Suprapubic skin (tissue), 4 donors: Measurements from ENCODE around the gene RASSF5. TPM values are rescaled to one million over a fixed set of nuclear protein-coding genes. Genes with fewer than 3 reads are reported as not detected.

ENCODE experiments used
- DNase-seq, 2 donors: peaks; one replicate each; pipeline ENCODE4 v3.0.0-alpha.2; 2019; ENCODE audit warnings: low spot score in 2 of 2
- H3K27ac ChIP-seq: fragments of 200-600 bp; sonication (generic); one replicate; pipeline ENCODE4 v1.5.1; 2019
- H3K27me3 ChIP-seq: fragments of 200-600 bp; sonication (generic); one replicate; pipeline ENCODE4 v1.5.1; 2019
- H3K36me3 ChIP-seq: fragments of 200-600 bp; sonication (generic); one replicate; pipeline ENCODE4 v1.5.1; 2019
- H3K4me1 ChIP-seq: fragments of 200-600 bp; sonication (generic); one replicate; pipeline ENCODE4 v1.5.1; 2019
- H3K4me3 ChIP-seq: fragments of 200-600 bp; sonication (generic); one replicate; pipeline ENCODE4 v1.5.1; 2019; ENCODE audit warnings: mild to moderate bottlenecking
- H3K9me3 ChIP-seq: fragments of 200-600 bp; sonication (generic); one replicate; pipeline ENCODE4 v1.5.1; 2019
- EP300 ChIP-seq: sonication (generic); formaldehyde crosslinking; IDR thresholded peaks from one replicate; pipeline ENCODE4 v1.6.1; 2017; ENCODE audit warnings: antibody characterized with exemption
- POLR2A ChIP-seq, 2 donors: fragments of 450-650 bp; IDR thresholded peaks; one replicate each; pipeline ENCODE4 v1.6.1; 2017; ENCODE audit warnings: antibody characterized with exemption in 2 of 2, mild to moderate bottlenecking in 2 of 2, moderate library complexity in 2 of 2
- POLR2AphosphoS5 ChIP-seq, 3 donors: sonication (generic); formaldehyde crosslinking; IDR thresholded peaks; one replicate each; pipeline ENCODE4 v1.6.1; 2017; ENCODE audit warnings: antibody characterized with exemption in 3 of 3
- WGBS: methylation state at CpG from one replicate; pipeline ENCODE4 v1.1.5; 2018; 5-methylcytosine and 5-hydroxymethylcytosine counted together
- total RNA-seq, 4 donors: library from RNA; depleted of rRNA; stranded (reverse); fragments of >200 nt; gene quantifications; one replicate each; pipeline ENCODE4 v1.1.0, GENCODE V29; 2016
- TF ChIP-seq, protein P1 (sequence below), 2 donors: fragments of 200-600 bp in 1 of 2; fragments of 450-650 bp in 1 of 2; sonication (generic) in 1 of 2; IDR thresholded peaks; one replicate each; pipeline ENCODE4 v1.5.1; 2016 to 2019; ENCODE audit warnings: antibody characterized with exemption in 2 of 2, mild to moderate bottlenecking in 1 of 2, moderate library complexity in 1 of 2

RASSF5 gene
- total RNA-seq, 4 donors from 2014 or later, result 34.8 to 74.5 (median 64.9) TPM

DNA sequence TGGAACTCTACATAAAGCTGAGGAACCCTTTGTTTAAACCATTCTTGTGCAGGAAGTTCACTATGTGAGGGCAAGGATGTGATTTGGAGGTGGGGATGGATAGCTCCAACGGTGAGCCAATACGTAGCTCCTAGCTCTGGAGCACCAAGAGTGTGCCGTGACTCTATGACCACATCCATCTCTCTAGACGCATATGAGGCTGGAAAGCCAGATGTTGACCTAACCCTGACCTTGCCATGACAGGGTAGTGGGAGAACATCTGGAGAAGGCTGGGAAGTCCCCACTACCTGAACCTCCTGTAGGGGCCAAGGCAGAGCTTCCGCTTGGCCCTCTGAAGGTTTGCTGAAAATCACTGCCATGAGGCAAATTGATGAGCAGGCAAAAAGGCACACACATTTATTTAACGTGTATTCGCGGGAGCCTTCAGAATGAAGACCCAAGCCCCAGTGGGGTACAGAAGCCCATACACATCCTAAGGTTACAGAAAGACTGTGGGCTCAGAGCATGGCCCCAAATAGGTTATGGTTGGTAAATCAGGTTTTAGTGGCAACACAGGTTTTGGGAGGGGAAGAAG, 61.5 kb downstream of the RASSF5 start:
- no peaks in the 10 kb centered on the region for H3K27me3 ChIP-seq
- no peak for TF ChIP-seq EP300
- TF ChIP-seq POLR2A (IDR thresholded peaks at IDR 0.05), result no peak
- no peak for TF ChIP-seq POLR2AphosphoS5 (IDR thresholded peaks at IDR 0.05)
- TF ChIP-seq, protein P1, sequence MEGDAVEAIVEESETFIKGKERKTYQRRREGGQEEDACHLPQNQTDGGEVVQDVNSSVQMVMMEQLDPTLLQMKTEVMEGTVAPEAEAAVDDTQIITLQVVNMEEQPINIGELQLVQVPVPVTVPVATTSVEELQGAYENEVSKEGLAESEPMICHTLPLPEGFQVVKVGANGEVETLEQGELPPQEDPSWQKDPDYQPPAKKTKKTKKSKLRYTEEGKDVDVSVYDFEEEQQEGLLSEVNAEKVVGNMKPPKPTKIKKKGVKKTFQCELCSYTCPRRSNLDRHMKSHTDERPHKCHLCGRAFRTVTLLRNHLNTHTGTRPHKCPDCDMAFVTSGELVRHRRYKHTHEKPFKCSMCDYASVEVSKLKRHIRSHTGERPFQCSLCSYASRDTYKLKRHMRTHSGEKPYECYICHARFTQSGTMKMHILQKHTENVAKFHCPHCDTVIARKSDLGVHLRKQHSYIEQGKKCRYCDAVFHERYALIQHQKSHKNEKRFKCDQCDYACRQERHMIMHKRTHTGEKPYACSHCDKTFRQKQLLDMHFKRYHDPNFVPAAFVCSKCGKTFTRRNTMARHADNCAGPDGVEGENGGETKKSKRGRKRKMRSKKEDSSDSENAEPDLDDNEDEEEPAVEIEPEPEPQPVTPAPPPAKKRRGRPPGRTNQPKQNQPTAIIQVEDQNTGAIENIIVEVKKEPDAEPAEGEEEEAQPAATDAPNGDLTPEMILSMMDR (IDR thresholded peaks at IDR 0.05), result no peak
- H3K36me3 ChIP-seq, result no peaks in the 10 kb centered on the region
- no peak overlapping the region for H3K4me3 ChIP-seq
- no peak overlapping the region for H3K27ac ChIP-seq
- WGBS, result 84% methylated on average over 8 of the region's 8 CpGs
- no peak for DNase-seq
- H3K9me3 ChIP-seq, result no peaks in the 10 kb centered on the region
- H3K4me1 ChIP-seq, result no peaks in the 10 kb centered on the region

DNA sequence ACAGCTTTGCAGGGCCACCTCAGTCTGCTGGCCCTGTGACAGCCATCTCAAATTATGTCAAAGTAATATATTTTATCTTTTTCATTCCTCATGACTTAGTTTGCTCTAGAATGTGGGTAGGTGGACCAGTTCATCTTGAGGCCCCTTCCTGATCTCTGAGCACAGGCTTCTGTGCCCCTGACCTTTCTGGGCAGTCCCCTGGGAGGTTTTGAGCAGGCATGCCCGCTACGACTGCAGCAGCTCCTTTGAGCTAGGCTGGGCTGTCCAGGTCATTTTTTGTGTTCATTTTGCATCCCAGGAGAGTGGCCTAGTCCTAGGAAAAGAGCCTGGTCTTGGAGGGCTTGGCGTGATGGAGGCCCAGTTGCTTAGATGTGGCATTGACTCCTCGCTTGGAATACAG, 62.2 kb downstream of the RASSF5 start:
- DNase-seq, result no peak
- H3K4me1 ChIP-seq, result no peaks in the 10 kb centered on the region
- H3K9me3 ChIP-seq, result no peaks in the 10 kb centered on the region
- 88% methylated on average over 4 of the region's 4 CpGs for WGBS
- TF ChIP-seq POLR2A (IDR thresholded peaks at IDR 0.05) (no peak), POLR2AphosphoS5 (IDR thresholded peaks at IDR 0.05) (no peak), EP300 (no peak)
- TF ChIP-seq, protein P1 (IDR thresholded peaks at IDR 0.05), result no peak
- no peaks in the 10 kb centered on the region for H3K36me3 ChIP-seq
- no peaks in the 10 kb centered on the region for H3K27me3 ChIP-seq
- H3K27ac ChIP-seq, result no peak overlapping the region
- no peak overlapping the region for H3K4me3 ChIP-seq

DNA sequence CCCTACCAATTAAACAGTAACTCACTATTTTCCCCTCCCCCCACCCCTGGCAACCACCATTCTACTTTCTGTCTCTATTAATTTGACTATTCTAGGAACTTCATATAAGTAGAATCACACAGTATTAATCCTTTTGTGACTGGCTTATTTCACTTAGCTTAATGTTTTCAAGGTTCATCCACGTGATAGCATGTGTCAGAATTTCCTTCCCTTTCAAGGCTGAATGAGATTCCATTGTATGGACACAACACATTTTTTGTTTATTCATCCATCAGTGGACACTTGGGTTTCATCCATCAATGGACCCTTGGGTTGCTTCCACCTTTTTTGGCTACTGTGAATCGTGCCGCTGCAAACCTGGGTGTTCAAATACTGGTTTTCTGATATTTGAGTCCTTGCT, 63.2 kb downstream of the RASSF5 start:
- no peak for TF ChIP-seq POLR2A (IDR thresholded peaks at IDR 0.05)
- 86% methylated on average over 3 of the region's 3 CpGs for WGBS
- H3K36me3 ChIP-seq, result no peaks in the 10 kb centered on the region
- no peak overlapping the region for H3K4me3 ChIP-seq
- H3K9me3 ChIP-seq, result no peaks in the 10 kb centered on the region
- no peaks in the 10 kb centered on the region for H3K4me1 ChIP-seq
- no peaks in the 10 kb centered on the region for H3K27me3 ChIP-seq
- no peak for DNase-seq
- no peak overlapping the region for H3K27ac ChIP-seq

DNA sequence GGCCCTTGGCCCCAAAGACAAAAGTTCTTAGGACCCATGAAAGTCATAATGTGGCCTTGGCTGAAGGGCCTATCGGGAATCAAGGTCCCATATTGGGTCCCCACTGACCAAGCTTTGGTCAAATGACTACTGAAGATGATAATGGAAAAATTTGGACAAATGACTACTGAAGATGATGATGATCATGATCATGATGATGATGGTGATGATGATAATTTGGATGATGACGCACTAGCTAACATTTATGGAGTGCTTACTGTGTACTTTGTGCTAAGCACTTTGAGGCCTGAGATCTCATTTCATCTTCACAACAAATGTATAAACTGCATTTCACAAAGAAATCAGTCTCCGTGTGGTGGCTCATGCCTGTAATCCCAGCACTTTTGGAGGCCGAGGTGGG, 65.5 kb downstream of the RASSF5 start:
- DNase-seq, result no peak
- H3K36me3 ChIP-seq, result no peaks in the 10 kb centered on the region
- no peak overlapping the region for H3K27ac ChIP-seq
- TF ChIP-seq, protein P1 (IDR thresholded peaks at IDR 0.05), result no peak
- no peak for TF ChIP-seq EP300
- no peak for TF ChIP-seq POLR2AphosphoS5 (IDR thresholded peaks at IDR 0.05)
- TF ChIP-seq POLR2A (IDR thresholded peaks at IDR 0.05), result no peak
- H3K4me3 ChIP-seq, result no peak overlapping the region
- H3K9me3 ChIP-seq, result no peaks in the 10 kb centered on the region
- H3K4me1 ChIP-seq, result peaks cover 7% of the 10 kb centered on the region
- no peaks in the 10 kb centered on the region for H3K27me3 ChIP-seq
- WGBS, result 93% methylated on average over 4 of the region's 4 CpGs

DNA sequence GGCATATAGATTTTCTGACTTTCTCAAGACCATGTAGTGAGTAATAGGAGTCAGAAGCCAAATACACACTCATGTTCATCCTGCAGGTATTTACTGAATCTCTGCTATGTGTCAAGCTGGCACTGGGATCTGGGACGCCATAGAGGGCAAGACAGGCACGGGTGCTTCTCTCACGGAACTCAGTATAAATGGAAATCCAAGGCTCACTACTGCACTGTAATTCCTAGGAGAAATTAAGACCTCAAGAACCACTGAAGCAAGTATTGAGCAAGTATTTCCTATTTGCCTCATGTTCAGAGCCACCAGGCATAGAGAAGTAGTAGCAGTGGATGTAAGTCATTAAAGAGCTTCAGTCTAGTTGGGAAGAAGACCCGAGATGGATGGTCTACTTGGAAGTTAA, 66.0 kb downstream of the RASSF5 start:
- Histone ChIP-seq H3K4me3 (no peak overlapping the region), H3K4me1 (peaks cover 7% of the 10 kb centered on the region), H3K27ac (no peak overlapping the region), H3K9me3 (no peaks in the 10 kb centered on the region), H3K27me3 (no peaks in the 10 kb centered on the region), H3K36me3 (no peaks in the 10 kb centered on the region)
- WGBS, result 85% methylated on average over 4 of the region's 4 CpGs
- DNase-seq, result no peak
- TF ChIP-seq POLR2A (IDR thresholded peaks at IDR 0.05) (no peak), POLR2AphosphoS5 (IDR thresholded peaks at IDR 0.05) (no peak), EP300 (no peak)
- TF ChIP-seq, protein P1 (IDR thresholded peaks at IDR 0.05), result no peak

DNA sequence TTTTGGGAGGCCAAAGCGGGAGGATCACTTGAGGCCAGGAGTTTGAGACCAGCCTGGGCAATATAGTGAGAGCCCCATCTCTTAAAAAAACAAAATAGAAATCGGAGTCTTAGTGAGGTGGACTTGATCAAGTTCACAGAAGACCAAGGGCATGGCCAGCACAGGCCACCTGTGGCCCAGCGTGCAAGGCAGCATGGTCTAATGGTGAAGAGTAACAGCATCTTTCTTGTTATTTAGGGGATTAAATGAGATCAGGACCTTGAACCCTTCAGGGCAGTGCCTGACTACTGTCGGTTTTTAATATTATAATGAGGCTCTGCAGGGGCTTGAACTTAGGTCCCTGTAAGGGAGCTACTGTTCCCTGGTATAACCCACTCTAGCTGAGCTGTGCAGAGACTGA, 66.4 kb downstream of the RASSF5 start:
- H3K4me1 ChIP-seq, result peaks cover 7% of the 10 kb centered on the region
- no peak overlapping the region for H3K27ac ChIP-seq

More for the DNA sequence above, 66.4 kb downstream of the RASSF5 start:
- H3K36me3 ChIP-seq, result no peaks in the 10 kb centered on the region
- no peaks in the 10 kb centered on the region for H3K9me3 ChIP-seq
- WGBS, result 92% methylated on average over 4 of the region's 4 CpGs
- TF ChIP-seq POLR2AphosphoS5 (IDR thresholded peaks at IDR 0.05) (no peak), EP300 (no peak), POLR2A (IDR thresholded peaks at IDR 0.05) (no peak)
- TF ChIP-seq, protein P1 (IDR thresholded peaks at IDR 0.05), result no peak
- no peaks in the 10 kb centered on the region for H3K27me3 ChIP-seq
- no peak for DNase-seq
- no peak overlapping the region for H3K4me3 ChIP-seq
